HG03571 (cell line): ENCODE data around the gene SV2A.
"Not testable (repeated sequence)": the region's sequence is repeated elsewhere in the genome, so short reads cannot be mapped to it uniquely, and the experiment has no call there.

Experiments used
- ATAC-seq: cut with Tn5 transposase; IDR thresholded peaks from one replicate; pipeline ENCODE4 v1.9.1; 2021; ENCODE audit not compliant: unreplicated experiment

The SV2A gene

GRCh38 chr1:149917571-149918144 lies at the start of gene SV2A:
TSS of gene SV2A (minus strand) at chr1:149917844. CDS start at chr1:149913840, 4,004 bp downstream.
- ATAC-seq: no peak

GRCh38 chr1:149967041-149967440 lies 49.4 kb upstream of the SV2A start:
- ATAC-seq: no peak

- ATAC-seq: no peak
Measured at GRCh38 chr1:149966405-149966804, 48.8 kb upstream of the SV2A start.

- ATAC-seq: no peak
Measured at GRCh38 chr1:149965440-149965839, 47.8 kb upstream of the SV2A start.

GRCh38 chr1:149963358-149963757 lies 45.7 kb upstream of the SV2A start:
- ATAC-seq: no peak

GRCh38 chr1:149962736-149963135 lies 45.1 kb upstream of the SV2A start:
- ATAC-seq: no peak

GRCh38 chr1:149962039-149962647 lies 44.5 kb upstream of the SV2A start:
- no peak for ATAC-seq

- not testable (repeated sequence) for ATAC-seq
Measured at GRCh38 chr1:149957548-149957947, 39.9 kb upstream of the SV2A start.

- ATAC-seq: no peak
Measured at GRCh38 chr1:149949911-149950310, 32.3 kb upstream of the SV2A start.

- ATAC-seq: no peak
Measured at GRCh38 chr1:149945206-149945605, 27.6 kb upstream of the SV2A start.

GRCh38 chr1:149942885-149943284 lies 25.2 kb upstream of the SV2A start:
- no peak for ATAC-seq

GRCh38 chr1:149942207-149942606 lies 24.6 kb upstream of the SV2A start:
- ATAC-seq: no peak

- ATAC-seq: no peak
Measured at GRCh38 chr1:149940427-149940826, 22.8 kb upstream of the SV2A start.

- not testable (repeated sequence) for ATAC-seq
Measured at GRCh38 chr1:149938668-149939003, 21.0 kb upstream of the SV2A start.

GRCh38 chr1:149937759-149938158 lies 20.1 kb upstream of the SV2A start:
- ATAC-seq: no peak

- no peak for ATAC-seq
Measured at GRCh38 chr1:149936992-149937705, 19.5 kb upstream of the SV2A start.

- ATAC-seq: no peak
Measured at GRCh38 chr1:149936170-149936991, 18.7 kb upstream of the SV2A start, which contains the start of gene MTMR11. TSS of gene MTMR11 (minus strand) at chr1:149936879. CDS start at chr1:149936647, 232 bp downstream.

- ATAC-seq: no peak
Measured at GRCh38 chr1:149934356-149934755, 16.7 kb upstream of the SV2A start.

GRCh38 chr1:149933208-149933607 lies 15.6 kb upstream of the SV2A start:
- no peak for ATAC-seq

GRCh38 chr1:149932474-149932873 lies 14.8 kb upstream of the SV2A start:
- ATAC-seq: no peak

- no peak for ATAC-seq
Measured at GRCh38 chr1:149931212-149931790, 13.7 kb upstream of the SV2A start.
